ENCODE data around the gene KCNH2.

Gene KCNH2

GRCh38 chr7:150945853-150946420 lies 32.2 kb downstream of the KCNH2 start:
- DNase-seq, result no peak

DNA sequence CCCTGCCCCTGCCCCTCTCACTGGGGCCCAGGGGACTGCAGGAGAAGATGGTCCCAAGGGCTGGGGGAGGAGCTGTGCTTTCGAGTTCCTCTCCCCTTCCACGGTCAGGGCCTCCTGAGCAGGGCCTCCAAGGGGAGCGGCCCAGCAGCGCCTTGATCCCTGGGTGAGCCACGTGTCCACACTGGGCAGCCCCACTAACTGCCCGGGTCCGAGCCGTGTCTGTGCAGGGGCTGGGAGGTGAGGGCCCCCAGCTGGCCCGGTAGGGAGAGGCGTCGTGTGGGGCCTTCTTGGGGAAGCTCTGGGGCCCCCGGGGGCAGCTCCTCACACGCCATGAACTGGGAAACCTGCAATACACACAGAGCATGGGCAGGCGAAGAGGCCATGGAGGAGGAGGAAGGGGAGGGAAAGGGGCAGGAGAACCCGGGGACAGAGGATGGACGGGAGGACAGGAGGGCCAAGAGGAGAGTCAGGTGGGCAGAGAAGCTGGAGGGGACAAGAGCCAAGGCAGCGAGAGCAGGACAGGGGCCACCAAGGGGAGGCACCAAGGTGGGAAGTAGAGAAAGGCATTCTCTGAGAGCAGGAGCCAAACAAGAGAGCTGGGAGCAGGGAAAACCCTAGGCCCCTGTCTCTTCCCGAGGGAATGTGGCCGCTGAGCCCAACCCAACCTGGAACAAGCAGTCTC lies 32.8 kb downstream of the KCNH2 start:
- DNase-seq, result no peak

- no peak for DNase-seq
Observed at GRCh38 chr7:150944066-150945042, 33.8 kb downstream of the KCNH2 start.

GRCh38 chr7:150943453-150943814 lies 34.7 kb downstream of the KCNH2 start:
- DNase-seq, result no peak

- no peak for DNase-seq
Observed at GRCh38 chr7:150942591-150943452, 35.3 kb downstream of the KCNH2 start.

GRCh38 chr7:150942001-150942590 lies 36.0 kb downstream of the KCNH2 start:
- no peak for DNase-seq

DNA sequence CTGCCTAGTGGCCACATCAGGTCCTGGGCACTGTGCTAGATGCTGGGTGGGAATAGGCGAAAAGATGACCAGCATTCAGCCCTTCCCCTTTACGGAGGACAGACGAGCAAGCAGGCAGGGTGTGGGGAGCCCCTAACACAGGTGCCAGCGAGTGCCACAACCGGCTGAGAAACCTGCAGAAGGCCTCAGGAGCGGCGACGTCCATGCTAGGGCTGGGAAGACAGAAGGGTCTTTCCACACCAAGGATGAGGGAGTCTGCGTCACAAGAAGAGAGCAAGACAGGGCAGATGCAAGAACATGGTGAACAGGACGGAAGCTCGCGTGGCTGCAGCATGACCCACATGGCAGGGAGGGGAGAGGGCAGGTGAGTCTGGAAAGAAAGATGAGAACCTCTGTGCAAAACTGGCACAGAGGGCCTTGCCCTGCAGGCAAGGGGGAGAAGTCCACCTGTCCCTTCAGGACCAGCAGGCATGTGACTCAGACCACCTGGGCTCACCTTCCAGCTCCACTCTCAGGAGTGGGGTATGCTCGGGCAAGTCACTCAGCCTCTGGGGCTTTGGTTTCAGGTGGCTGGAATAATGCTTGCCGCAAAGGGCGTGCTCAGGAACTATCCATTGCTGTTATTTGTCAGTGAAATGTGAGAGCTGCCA lies 36.6 kb downstream of the KCNH2 start:
- DNase-seq, result no peak

GRCh38 chr7:150940431-150941102 lies 37.6 kb downstream of the KCNH2 start:
- peak in 1 of 2 experiments; percentile 49 for DNase-seq

DNA sequence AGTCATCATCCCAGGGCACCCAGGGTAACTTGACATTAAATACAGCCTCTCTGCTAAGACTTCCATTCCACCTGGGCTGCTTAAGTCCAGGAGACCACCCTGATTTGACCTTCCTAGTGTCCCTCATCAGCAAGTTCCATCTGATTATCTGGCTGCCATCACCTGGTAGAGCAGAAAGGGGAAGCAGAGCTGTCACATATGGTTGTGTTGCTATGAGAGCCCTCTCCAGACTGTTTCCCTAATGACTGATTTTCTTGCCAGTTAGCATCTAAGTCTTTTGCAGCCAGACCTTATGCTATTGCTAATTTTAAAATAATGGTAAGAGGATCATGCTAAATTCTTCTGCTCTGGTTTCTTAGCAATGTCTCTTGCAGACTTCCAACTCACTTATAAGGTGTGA lies 38.7 kb downstream of the KCNH2 start:
- DNase-seq, result no peak

DNA sequence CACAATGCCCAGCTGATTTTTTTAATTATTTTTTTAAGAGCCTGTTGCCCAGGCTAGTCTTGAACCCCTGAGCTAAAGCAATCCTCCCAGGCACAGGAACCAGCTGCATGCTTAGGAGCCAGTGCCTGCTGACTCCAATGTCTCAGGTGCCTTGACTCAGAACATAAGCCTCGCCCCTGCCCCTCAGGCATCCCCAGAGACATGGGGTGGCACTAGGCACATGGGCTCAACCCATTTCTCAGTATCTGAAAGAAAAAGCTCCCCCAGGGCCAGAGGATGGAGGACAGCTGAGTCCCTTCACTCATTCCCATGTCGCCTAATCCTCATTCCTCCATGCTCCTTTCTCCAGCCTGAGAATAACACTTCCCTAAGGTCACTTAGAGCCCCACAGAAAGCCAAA lies 39.1 kb downstream of the KCNH2 start:
- no peak for DNase-seq

- DNase-seq, result no peak
Observed at GRCh38 chr7:150938566-150938965, 39.6 kb downstream of the KCNH2 start.

- DNase-seq, result no peak
Observed at GRCh38 chr7:150937848-150938561, 40.1 kb downstream of the KCNH2 start.

- no peak for DNase-seq
Observed at GRCh38 chr7:150936018-150936417, 42.1 kb downstream of the KCNH2 start.

DNA sequence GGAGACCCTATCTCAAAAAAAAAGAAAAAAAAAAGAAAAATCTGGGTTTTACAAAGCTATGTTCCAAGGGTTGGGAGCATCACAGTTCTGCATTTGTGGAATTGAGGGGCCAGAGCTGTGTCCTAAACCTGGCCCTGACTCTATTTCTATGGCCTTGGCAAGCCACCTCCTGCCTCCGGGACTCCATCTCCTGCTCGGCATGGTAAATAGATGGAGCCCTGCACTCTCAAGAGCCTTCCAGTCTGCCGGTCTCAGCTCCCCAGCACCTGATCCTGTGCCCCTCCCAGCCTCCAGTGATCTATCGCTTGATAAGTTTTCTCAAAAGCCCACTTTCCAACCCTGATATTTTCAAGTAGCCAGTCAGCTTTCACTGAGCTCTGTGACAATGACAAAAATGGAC lies 43.0 kb downstream of the KCNH2 start:
- DNase-seq, result no peak

DNA sequence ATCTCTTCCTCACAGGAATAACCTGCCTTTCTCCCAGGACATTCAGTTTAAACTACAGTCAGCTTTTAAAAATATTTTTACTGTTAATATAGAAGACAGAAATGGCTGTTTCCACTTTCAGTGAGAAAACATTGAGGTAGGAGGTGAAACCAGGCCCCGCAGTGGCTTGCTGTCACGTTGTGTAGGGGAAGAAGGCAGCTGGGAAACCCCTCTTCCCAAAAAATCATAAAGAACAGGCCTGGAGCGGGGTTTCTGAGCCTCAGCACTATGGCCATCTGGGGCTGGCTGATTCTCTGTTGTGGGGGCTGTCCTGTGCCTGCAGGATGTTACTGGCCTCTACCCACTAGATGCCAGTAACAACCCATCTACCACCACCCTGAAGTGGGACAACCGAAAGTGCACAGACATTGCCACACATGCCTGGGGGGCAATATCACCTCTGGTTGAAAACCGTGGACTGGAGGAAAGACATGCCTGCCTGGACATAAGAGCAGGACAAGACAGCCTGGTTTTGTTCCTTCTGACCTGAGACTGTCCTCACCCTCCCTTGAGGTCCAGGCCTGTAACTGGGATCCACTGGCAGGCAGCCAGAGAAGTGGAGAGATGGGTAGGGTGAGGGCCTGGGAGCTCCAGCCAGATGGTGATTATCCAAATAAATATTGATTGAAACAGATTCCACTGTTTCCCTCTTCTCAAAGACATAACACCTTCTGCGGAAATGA lies 43.9 kb downstream of the KCNH2 start:
- no peak for DNase-seq

DNA sequence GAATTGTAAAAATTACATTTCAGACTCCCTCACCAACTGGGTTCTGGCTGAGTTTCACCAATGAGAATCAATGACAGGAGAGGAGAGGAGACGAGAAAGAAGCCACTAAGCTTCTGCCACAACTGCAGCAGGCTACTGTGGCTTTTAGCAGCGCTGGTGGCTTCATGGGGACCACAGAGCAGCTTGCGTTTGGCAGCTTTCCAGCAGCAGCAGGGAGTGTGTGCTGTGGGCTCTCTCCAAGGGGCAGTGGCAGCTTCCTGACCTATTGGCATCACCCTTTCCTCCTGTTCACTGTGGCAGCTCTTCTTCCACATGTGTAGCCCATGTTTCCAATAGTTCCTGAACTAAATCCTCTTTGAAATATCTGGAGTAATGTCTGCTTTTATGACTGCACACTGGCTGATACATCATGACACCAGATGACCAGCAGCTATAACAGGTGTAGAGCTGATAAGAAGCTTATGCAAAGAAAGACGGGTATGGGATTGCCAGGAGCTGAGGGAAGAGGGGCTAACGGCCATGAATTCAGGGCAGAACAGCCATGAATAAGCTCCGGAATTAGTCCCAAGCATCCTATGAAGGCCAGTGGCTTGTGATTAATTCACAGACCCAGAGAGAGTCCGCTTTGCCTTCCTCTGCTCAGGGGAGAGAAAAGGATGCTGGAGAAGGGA lies 46.8 kb downstream of the KCNH2 start:
- no peak for DNase-seq

DNA sequence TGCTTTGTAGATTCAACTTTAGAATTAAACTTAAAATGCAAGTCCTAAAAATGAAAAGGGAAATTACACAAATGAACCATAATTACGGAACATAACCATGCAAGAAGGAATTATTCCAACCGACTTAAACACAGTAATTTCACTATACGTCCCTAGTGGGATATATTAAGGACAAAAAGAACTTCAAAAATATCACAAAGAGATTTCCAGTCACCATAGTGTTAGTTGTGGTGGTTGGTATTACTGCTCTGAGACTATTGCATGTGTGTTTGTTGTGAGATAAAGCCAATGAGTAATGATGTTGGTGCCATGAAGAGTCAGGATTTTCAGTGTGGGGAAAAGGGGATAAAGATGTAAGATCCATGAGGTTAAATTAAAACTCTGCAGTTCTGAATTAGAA lies 49.6 kb downstream of the KCNH2 start:
- no peak for DNase-seq

- DNase-seq, result no peak
Observed at GRCh38 chr7:150927956-150928344, 50.2 kb downstream of the KCNH2 start.

Data from NCI-H446 (cell line).